Ovary (tissue), 9 donors: Measurements from ENCODE around the gene DENND5A. TPM values are rescaled to one million over a fixed set of nuclear protein-coding genes. Genes with fewer than 3 reads are reported as not detected.

Experiments used
- DNase-seq, 5 donors: peaks; one replicate each; pipeline ENCODE4 v3.0.0-alpha.2; 2019 to 2020
- H3K27ac ChIP-seq, 2 donors: fragments of 200-600 bp; one replicate each; pipeline versions ENCODE4 v1.5.1 to v1.8.0; 2019 to 2022
- H3K27me3 ChIP-seq: fragments of 200-600 bp; one replicate; pipeline ENCODE4 v1.8.0; 2022
- H3K36me3 ChIP-seq: fragments of 200-600 bp; sonication (generic); one replicate; pipeline ENCODE4 v1.5.1; 2019
- H3K4me1 ChIP-seq: one replicate; pipeline ENCODE4 v1.8.1; 2013; ENCODE audit warnings: mild to moderate bottlenecking, moderate library complexity; ENCODE audit not compliant: insufficient read depth
- H3K4me3 ChIP-seq: fragments of 200-600 bp; sonication (generic); one replicate; pipeline ENCODE4 v1.5.1; 2017
- H3K9me3 ChIP-seq, 2 donors: fragments of 200-600 bp in 1 of 2; sonication (generic) in 1 of 2; one replicate each; pipeline versions ENCODE4 v1.5.1 to v1.8.1; 2013 to 2019; ENCODE audit warnings: mild to moderate bottlenecking in 1 of 2, moderate library complexity in 1 of 2
- EP300 ChIP-seq: sonication (generic); formaldehyde crosslinking; IDR thresholded peaks from one replicate; pipeline ENCODE4 v1.6.1; 2017; ENCODE audit warnings: antibody characterized with exemption
- POLR2A ChIP-seq: fragments of 450-650 bp; IDR thresholded peaks from one replicate; pipeline ENCODE4 v1.6.1; 2017; ENCODE audit warnings: antibody characterized with exemption, mild to moderate bottlenecking, moderate library complexity
- WGBS, 3 donors: extraction: QIAGEN DNeasy Blood & Tissue Kit in 1 of 3; methylation state at CpG; one replicate each; pipeline versions ENCODE4 v1.1.5 to v1.1.7; 2013 to 2017; 5-methylcytosine and 5-hydroxymethylcytosine counted together
- intact Hi-C, 4 donors: fragments of 100-400 bp; cut with DNase I; formaldehyde crosslinking; loops; one replicate each; pipeline versions ENCODE4 v1.11.0 to v1.15.1; 2022 to 2023
- polyA plus RNA-seq, 2 donors: library from polyadenylated mRNA; stranded (reverse); fragments of 200-250 nt in 1 of 2; fragments of 350-450 nt in 1 of 2; fragmentation: Illumina TruSeq in 1 of 2; extraction: RNeasy Lipid Tissue Mini Kit (QIAGEN cat#74804) in 1 of 2; gene quantifications; one replicate each; pipeline ENCODE4 v1.2.3, GENCODE V29; 2013 to 2014
- total RNA-seq, 7 donors: library from RNA; depleted of rRNA in 2 of 7; stranded (reverse); fragments of >200 nt in 2 of 7; fragmentation: NEBNext Ultra II Directional in 3 of 7; extraction: Animal tissue kit (Norgen Biotek cat#: 25700) in 3 of 7; gene quantifications; one replicate each; pipeline versions ENCODE4 v1.1.0 to v1.2.4, GENCODE V29; 2016 to 2023
- TF ChIP-seq, protein P1 (sequence below), 3 donors: fragments of 450-650 bp in 2 of 3; fragments of 200-600 bp in 1 of 3; IDR thresholded peaks; one replicate each; pipeline versions ENCODE4 v1.5.1 to v1.8.0; 2016 to 2022; ENCODE audit warnings: antibody characterized with exemption in 3 of 3, mild to moderate bottlenecking in 1 of 3
- donor health status: DM: no; HTN: no; CAD: no; lungs with moderate emphysema.
- donor health status: DM: no; HTN: no; CAD: no.
- donor health status: Bipolar disorder and iron deficiency.
- donor health status: DM: yes; HTN: yes; CAD: no.
- donor health status: DM: no; HTN: no; CAD: no.
- donor health status: DM: yes; HTN: yes; CAD: no.

The DENND5A gene
- total and polyA plus RNA-seq, 9 donors, result 44.2 to 122 (median 66.6) TPM

GRCh38 chr11:9208726-9209501 lies 56.2 kb downstream of the DENND5A start:
- intact Hi-C loops, result no loop called here
- peaks cover 6% of the 10 kb centered on the region for H3K4me1 ChIP-seq
- H3K27ac ChIP-seq, result no peak overlapping the region
- H3K4me3 ChIP-seq, result no peak overlapping the region
- H3K27me3 ChIP-seq, result no peaks in the 10 kb centered on the region
- H3K9me3 ChIP-seq, result no peaks in the 10 kb centered on the region
- TF ChIP-seq, protein P1, sequence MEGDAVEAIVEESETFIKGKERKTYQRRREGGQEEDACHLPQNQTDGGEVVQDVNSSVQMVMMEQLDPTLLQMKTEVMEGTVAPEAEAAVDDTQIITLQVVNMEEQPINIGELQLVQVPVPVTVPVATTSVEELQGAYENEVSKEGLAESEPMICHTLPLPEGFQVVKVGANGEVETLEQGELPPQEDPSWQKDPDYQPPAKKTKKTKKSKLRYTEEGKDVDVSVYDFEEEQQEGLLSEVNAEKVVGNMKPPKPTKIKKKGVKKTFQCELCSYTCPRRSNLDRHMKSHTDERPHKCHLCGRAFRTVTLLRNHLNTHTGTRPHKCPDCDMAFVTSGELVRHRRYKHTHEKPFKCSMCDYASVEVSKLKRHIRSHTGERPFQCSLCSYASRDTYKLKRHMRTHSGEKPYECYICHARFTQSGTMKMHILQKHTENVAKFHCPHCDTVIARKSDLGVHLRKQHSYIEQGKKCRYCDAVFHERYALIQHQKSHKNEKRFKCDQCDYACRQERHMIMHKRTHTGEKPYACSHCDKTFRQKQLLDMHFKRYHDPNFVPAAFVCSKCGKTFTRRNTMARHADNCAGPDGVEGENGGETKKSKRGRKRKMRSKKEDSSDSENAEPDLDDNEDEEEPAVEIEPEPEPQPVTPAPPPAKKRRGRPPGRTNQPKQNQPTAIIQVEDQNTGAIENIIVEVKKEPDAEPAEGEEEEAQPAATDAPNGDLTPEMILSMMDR (IDR thresholded peaks at IDR 0.05), result no peak
- no peak for TF ChIP-seq EP300
- no peak for TF ChIP-seq POLR2A
- DNase-seq, result no peak
- no peaks in the 10 kb centered on the region for H3K36me3 ChIP-seq
- WGBS, 3 donors, result 43 to 47% (median 44%) methylated on average over 8 of the region's 8 CpGs

GRCh38 chr11:9207229-9207628 lies 57.9 kb downstream of the DENND5A start:
- TF ChIP-seq EP300 (no peak), POLR2A (no peak)
- TF ChIP-seq, protein P1 (IDR thresholded peaks at IDR 0.05), result no peak
- no peaks in the 10 kb centered on the region for H3K9me3 ChIP-seq
- no peak for DNase-seq
- no peaks in the 10 kb centered on the region for H3K27me3 ChIP-seq
- WGBS, 3 donors, result 88 to 95% (median 95%) methylated on average over 2 of the region's 2 CpGs
- no peaks in the 10 kb centered on the region for H3K36me3 ChIP-seq
- no peak overlapping the region for H3K27ac ChIP-seq
- intact Hi-C loops, result no loop called here
- H3K4me1 ChIP-seq, result peaks cover 6% of the 10 kb centered on the region
- no peak overlapping the region for H3K4me3 ChIP-seq

DNA sequence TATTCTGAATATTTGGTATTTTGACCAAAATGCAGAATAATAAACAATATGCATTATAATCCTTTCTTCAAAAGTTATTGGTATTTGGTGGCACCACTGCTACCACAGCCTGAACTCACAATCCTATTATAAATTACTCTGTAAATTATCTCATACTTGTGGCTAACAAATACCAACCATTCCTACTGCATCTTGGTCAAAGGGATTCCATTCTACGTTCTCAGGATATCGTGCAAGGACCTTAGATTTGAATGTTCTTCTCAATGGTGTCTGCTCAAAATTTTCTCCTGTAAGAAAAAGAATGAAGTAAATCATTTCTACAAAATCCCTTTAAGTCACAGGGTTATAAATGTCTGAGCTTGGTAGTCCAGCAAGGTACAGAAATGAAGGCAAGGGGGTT lies 58.7 kb downstream of the DENND5A start:
- intact Hi-C loops, result no loop called here
- H3K4me3 ChIP-seq, result no peak overlapping the region
- no peaks in the 10 kb centered on the region for H3K27me3 ChIP-seq
- H3K4me1 ChIP-seq, result peaks cover 4% of the 10 kb centered on the region
- WGBS, 3 donors, result 18 to 49% (median 34%) methylated on average over 2 of the region's 2 CpGs
- H3K9me3 ChIP-seq, result no peaks in the 10 kb centered on the region
- H3K36me3 ChIP-seq, result no peaks in the 10 kb centered on the region
- DNase-seq, result no peak
- TF ChIP-seq, protein P1 (IDR thresholded peaks at IDR 0.05), result no peak
- TF ChIP-seq POLR2A, result no peak
- TF ChIP-seq EP300, result no peak
- H3K27ac ChIP-seq, result no peak overlapping the region

DNA sequence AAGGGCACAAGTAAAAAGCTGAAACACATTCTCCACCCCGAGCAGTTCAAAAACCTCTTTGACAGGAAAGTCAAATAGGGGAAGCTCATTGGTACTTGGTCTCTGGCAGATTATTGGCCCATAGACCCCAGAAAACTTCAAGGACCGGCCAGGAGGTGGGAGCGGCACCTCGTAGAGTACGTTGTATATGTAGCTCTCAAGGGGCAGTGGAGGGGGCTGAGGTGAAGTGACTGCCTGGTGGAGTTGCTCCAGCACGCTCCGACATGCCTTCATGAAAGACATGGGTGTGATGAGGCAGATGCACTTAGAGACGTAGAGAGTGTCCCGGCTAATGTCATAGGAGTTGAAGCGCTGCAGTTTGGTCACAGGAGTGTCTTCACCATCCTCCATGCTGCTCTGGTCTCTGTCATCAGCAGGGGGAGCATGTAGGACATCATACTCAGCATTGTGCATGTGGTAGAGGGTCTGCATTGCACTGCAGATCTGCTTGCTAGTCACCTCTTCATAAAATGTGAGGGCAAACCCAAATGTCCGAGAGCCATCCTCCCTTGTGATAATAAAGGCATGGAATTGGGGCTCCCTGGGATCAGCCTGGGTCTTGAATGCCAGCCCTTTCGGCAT lies 61.3 kb downstream of the DENND5A start:
- Histone ChIP-seq H3K9me3 (no peaks in the 10 kb centered on the region), H3K27me3 (no peaks in the 10 kb centered on the region), H3K4me3 (no peak overlapping the region), H3K4me1 (peaks cover 1% of the 10 kb centered on the region), H3K27ac (no peak overlapping the region), H3K36me3 (no peaks in the 10 kb centered on the region)
- intact Hi-C loops, result no loop called here
- TF ChIP-seq EP300, result no peak
- TF ChIP-seq, protein P1 (IDR thresholded peaks at IDR 0.05), result no peak
- no peak for TF ChIP-seq POLR2A
- 86 to 89% (median 86%) methylated on average over 12 of the region's 12 CpGs for WGBS, 3 donors
- no peak for DNase-seq
